Activated CD4-positive, alpha-beta memory T cell treated with anti-CD3 and anti-CD28 coated beads for 36 hours (primary cell): ENCODE measurements around the gene THY1. TPM values are rescaled to one million over a fixed set of nuclear protein-coding genes. Genes with fewer than 3 reads are reported as not detected.

Source experiments
- CTCF ChIA-PET: fragments of 350-600 bp; sonication (Branson Sonifier 250); formaldehyde crosslinking; loops from one replicate; lab custom pipeline; 2021; ENCODE audit warnings: antibody characterized with exemption, inconsistent platforms; lab: Charles Lee
- POLR2A ChIA-PET: fragments of 350-600 bp; sonication (Branson Sonifier 250); formaldehyde crosslinking; loops from one replicate; lab custom pipeline; 2021; ENCODE audit warnings: antibody characterized with exemption; lab: Charles Lee
- DNase-seq: peaks from one replicate; pipeline ENCODE4 v3.0.0-alpha.2; 2020
- H3K27ac Mint-ChIP-seq: one replicate; pipeline ENCODE4 v1.8.0; 2021; ENCODE audit warnings: mixed read lengths
- H3K27me3 Mint-ChIP-seq: one replicate; pipeline ENCODE4 v1.8.0; 2021; ENCODE audit warnings: mixed read lengths
- H3K36me3 Mint-ChIP-seq: one replicate; pipeline ENCODE4 v1.8.0; 2021; ENCODE audit warnings: mixed read lengths
- H3K4me1 Mint-ChIP-seq: one replicate; pipeline ENCODE4 v1.8.0; 2021; ENCODE audit warnings: low read depth, mixed read lengths
- H3K4me3 Mint-ChIP-seq: one replicate; pipeline ENCODE4 v1.8.0; 2021; ENCODE audit warnings: mild to moderate bottlenecking, mixed read lengths
- H3K9me3 Mint-ChIP-seq: one replicate; pipeline ENCODE4 v1.8.0; 2021; ENCODE audit warnings: mixed read lengths
- intact Hi-C: fragments of 100-400 bp; cut with micrococcal nuclease; formaldehyde crosslinking; loops from one replicate; pipeline ENCODE4 v1.15.1; 2023
- total RNA-seq, 2 experiments: library from RNA; stranded (reverse); gene quantifications; one replicate each; pipeline ENCODE4 v1.2.3, GENCODE V29; 2021

The THY1 gene
- total RNA-seq, 2 experiments from 2014 or later: 5.4 to 6.9 TPM

DNA sequence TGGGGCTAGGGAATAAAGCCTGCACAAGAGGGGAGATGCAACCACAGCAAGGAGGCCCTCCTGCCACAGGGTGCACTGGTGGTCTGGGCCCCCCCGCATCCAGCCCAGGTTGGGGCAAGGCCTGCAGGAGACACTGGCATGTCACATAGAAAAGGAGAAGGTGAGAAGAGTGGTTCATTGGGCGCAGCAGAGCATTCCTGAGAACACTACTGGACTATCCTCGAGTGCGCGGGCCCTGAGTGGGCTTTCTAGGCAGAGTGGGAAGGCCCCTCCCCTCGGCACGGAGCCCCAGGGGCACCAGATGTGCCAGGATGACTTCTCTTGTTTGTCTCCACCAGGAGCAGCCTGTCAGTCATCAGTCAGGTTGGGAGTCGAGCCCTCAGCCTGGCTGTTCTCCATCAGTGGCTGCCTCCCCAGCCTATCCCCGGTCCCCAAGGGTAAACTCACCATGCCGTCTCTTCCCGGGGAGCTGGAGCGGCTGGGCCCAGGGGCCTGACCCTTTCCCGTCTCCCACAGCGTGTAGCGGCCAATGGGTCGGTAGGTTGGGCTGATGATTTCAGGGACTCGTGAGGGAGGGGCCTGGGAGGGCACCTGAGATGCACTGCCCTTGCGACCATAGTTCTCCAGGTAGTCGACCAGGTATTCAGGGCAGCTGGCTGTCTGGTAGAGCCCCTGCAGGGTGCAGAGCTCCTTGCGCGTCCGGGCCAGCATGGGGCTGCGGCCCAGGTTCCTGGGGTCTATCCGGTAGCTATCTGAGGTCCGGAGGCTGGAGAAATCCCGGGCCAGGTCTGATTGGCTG, 50.5 kb downstream of the THY1 start:
- intact Hi-C loops: no loop called here
- DNase-seq: no peak
- Mint-ChIP-seq H3K27me3 (peaks cover 9% of the 10 kb centered on the region), H3K9me3 (no peaks in the 10 kb centered on the region), H3K36me3 (no peaks in the 10 kb centered on the region), H3K4me1 (peaks cover 8% of the 10 kb centered on the region), H3K27ac (no peak overlapping the region), H3K4me3 (no peak overlapping the region)
- ChIA-PET POLR2A (no interaction called here), CTCF (interaction anchor here (0.7 to 12.5 kb wide), 6 partner anchors 10 to 167 kb away, joined by 3 to 237 read pairs (median 40); partner anchors contain the start of genes CBL and USP2)

DNA sequence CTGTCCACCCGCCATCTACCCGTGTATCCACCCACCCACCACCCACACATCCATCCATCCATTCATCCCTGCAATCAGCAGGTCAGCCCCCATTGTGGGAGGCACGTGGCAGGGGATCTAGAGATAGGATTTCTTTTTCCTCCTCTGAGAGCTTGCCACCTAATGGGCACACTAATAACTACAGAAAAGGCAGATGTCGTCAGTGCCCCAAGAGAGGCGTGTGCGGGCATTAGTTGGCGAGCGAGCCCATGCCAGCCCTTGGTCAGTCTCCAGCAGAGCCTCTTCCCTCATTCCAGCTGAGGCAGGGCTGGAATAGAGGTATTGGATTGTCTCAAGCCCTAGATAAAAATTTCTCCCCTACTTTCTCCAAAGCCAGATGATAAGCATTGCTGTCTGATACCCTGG, 51.2 kb downstream of the THY1 start:
- Mint-ChIP-seq H3K4me1 (peaks cover 8% of the 10 kb centered on the region), H3K27ac (no peak overlapping the region), H3K4me3 (no peak overlapping the region), H3K27me3 (peaks cover 16% of the 10 kb centered on the region), H3K36me3 (no peaks in the 10 kb centered on the region), H3K9me3 (no peaks in the 10 kb centered on the region)
- POLR2A ChIA-PET: no interaction called here
- no peak for DNase-seq
- intact Hi-C loops: no loop called here
- CTCF ChIA-PET: interaction anchor here (1.4 to 9.3 kb wide), 7 partner anchors 11 to 103 kb away, joined by 4 to 55 read pairs (median 8); partner anchors contain the start of gene USP2

DNA sequence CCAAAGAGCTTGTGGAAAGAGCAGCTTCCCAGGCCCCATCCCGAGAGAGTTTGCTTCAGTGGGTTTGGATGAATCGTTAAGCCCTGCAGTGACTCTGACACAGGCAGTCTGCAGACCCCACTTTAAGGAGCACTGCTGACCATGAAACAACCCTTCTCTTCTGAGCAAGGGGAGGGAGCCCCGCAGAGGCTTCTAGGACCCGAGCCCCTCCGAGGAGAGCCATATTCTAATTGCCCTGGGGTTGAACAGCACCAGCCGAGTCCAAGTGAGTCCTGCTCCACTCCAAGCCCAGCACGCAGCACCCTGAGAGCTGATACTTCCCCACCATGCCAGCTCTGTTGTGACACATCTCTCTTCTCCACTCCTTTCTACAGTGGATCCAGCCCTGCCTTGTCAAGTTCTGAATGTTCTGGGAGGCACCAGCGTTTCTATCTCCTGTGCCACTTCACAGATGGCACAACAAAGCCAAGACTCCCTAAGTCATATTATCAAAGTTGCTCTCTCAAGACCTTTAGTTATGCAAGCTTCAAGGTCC, 51.8 kb downstream of the THY1 start:
- H3K27me3 Mint-ChIP-seq: peaks cover 23% of the 10 kb centered on the region
- no peak for DNase-seq
- H3K4me1 Mint-ChIP-seq: peaks cover 8% of the 10 kb centered on the region
- CTCF ChIA-PET: interaction anchor here (1.4 to 9.3 kb wide), 6 partner anchors 10 to 103 kb away, joined by 4 to 55 read pairs (median 9); partner anchors contain the start of gene USP2
- no peaks in the 10 kb centered on the region for H3K9me3 Mint-ChIP-seq
- no peak overlapping the region for H3K27ac Mint-ChIP-seq
- intact Hi-C loops: no loop called here
- no peaks in the 10 kb centered on the region for H3K36me3 Mint-ChIP-seq
- no peak overlapping the region for H3K4me3 Mint-ChIP-seq
- POLR2A ChIA-PET: no interaction called here

DNA sequence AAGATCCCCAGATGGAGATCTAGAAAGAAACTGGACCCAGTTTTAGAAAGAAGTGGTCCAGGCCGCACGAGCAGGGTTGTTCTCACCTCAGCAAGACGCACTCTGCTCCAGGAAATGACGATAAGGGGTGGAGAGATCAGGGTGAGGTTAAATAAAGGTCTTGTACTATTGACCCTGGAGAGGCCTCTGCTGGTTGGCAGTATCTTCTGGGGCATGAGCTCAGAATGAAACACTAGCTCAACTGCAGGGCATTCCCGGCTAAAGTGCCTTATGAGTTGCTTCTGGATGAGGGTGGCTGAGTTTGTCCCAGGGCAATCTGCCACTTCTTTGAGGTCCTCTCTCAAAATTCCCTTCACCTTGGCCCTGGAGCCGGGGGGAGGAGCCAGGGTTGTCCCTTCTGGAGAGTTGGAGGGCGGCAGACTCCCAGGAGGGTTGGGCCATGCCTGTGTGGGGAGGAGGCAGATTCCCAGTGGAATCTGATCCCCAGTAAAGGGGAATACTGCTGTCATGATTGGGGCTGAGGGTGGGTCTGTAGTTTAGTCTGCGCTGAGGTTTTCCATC, 52.4 kb downstream of the THY1 start:
- ChIA-PET POLR2A (no interaction called here), CTCF (interaction anchor here (1.4 to 9.3 kb wide), 6 partner anchors 9 to 104 kb away, joined by 4 to 55 read pairs (median 9); partner anchors contain the start of gene USP2)
- Mint-ChIP-seq H3K36me3 (no peaks in the 10 kb centered on the region), H3K27me3 (peaks cover 24% of the 10 kb centered on the region), H3K9me3 (no peaks in the 10 kb centered on the region), H3K4me1 (peaks cover 8% of the 10 kb centered on the region), H3K27ac (no peak overlapping the region), H3K4me3 (no peak overlapping the region)
- DNase-seq: peak; percentile 31
- intact Hi-C loops: no loop called here

DNA sequence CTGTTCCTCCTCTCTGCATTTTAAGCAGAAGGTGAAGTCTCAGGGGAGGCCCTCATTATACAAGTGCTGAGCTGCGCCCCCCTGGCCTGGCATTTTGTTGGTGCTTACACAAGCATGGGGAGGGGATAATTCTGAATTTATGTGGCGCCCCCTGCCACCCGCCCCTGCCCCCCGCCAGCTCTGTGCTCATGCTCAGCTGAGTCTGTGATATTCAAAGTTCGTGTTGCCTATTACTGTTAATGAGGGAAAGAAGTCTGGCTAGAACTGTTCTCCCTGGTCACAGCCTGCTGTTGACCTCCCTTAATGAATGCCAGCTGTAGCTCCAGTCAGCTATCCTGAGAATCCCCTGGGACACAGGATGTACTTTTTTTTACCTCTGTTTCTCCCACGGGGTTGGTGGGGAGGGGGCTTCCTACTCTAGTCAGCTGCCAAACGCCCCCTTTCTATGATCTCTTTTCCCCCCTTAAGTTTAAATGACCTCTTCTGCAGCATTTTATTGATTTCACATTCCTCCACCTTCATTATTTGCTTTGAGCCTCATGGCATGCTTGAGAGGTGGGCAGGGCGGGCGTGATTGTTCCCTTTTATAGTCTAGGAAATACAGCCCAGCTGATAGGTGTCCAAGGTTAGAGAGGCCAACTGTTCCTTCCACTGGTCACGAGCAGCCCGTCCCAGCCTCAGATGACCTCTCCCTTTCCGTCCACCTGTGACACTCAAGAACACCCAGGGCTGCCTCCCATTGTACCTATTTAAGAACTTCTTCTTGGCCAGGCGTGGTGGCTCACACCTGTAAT, 53.6 kb downstream of the THY1 start:
- CTCF ChIA-PET: interaction anchor here (1.1 to 9.3 kb wide), 6 partner anchors 8 to 106 kb away, joined by 5 to 55 read pairs (median 8); partner anchors contain the start of gene USP2
- DNase-seq: no peak

DNA sequence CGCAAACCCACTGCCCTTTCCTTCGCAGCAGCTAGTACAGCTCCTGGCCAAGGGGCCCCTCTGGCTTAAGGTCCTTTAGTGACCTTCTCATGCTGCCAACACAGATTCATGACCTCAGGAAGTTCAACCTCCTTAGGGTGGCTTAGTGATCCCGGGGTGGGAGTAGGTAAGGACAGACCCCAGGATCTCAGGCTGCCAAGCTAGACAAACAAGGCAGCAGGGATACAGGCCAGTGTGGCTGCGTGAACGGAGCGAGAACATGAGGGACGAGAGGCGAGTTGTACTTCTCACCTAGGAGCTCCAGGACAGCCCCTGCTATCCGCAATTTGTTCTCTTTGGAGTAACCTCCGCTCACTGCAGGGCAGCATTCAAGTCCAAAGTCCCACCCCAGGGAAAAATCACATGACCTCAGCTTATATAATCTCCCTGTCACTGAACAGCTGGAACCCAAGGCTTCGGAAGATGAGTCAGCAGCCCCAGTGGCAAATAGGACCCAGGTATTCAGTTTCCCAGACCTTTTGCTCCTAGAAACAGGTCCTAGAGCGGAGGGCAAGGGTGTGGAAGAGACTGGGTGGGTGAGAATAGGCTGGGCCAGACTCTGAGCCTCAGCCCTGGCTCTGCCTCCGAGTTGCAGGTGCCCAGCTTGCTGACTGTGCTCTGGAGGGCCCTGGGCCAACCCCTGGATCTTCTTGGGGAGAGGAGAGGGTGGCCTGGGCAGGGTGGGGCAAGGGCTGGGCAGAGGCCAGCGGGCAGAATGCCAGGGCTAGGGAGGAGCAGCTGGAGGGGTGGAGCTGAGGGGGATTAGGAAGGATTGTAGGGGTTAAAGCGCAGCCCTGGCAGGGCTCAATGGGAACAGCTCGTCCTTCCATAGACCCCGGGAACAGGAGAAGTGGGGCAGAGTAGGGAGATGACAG, 54.6 kb downstream of the THY1 start:
- H3K9me3 Mint-ChIP-seq: no peaks in the 10 kb centered on the region
- H3K36me3 Mint-ChIP-seq: no peaks in the 10 kb centered on the region
- no peak overlapping the region for H3K4me3 Mint-ChIP-seq
- peaks cover 7% of the 10 kb centered on the region for H3K4me1 Mint-ChIP-seq
- H3K27me3 Mint-ChIP-seq: peaks cover 38% of the 10 kb centered on the region
- DNase-seq: no peak
- no peak overlapping the region for H3K27ac Mint-ChIP-seq
- intact Hi-C loops: no loop called here
- ChIA-PET POLR2A (interaction anchor here (0.6 kb wide), 1 partner anchor 12 kb away, joined by 3 read pairs; no protein-coding TSS in a partner anchor), CTCF (interaction anchor here (1.0 to 9.3 kb wide), 7 partner anchors 9 to 107 kb away, joined by 3 to 55 read pairs (median 6); partner anchors contain the start of gene USP2)

More for the DNA sequence above, 53.6 kb downstream of the THY1 start:
- Mint-ChIP-seq H3K27ac (no peak overlapping the region), H3K4me1 (peaks cover 13% of the 10 kb centered on the region), H3K9me3 (no peaks in the 10 kb centered on the region), H3K4me3 (no peak overlapping the region), H3K27me3 (peaks cover 37% of the 10 kb centered on the region), H3K36me3 (no peaks in the 10 kb centered on the region)
- intact Hi-C loops: no loop called here
- POLR2A ChIA-PET: no interaction called here

DNA sequence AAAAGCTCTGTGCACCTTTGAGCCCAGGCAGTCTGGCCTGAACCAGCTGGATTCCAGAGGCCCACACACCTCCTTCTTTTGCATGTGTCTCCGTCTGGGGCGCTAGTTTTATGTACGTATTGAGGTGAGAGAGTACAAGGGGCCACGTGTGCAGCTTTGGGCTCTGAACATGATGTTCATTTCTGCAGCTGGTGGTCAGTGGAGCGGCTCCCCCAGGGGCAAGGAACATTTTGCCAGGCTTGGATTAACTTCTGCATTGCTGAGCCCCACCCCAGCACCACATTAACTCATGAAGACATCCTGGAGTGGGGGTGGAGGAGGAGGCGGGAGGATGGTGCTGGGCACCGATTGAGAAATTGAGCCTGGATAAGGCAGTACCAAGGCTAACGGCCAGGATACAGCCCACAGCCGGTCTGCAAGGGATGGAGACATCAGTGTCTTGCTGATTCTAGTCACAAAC, 55.3 kb downstream of the THY1 start:
- DNase-seq: no peak
- H3K4me1 Mint-ChIP-seq: peaks cover 9% of the 10 kb centered on the region
- H3K27me3 Mint-ChIP-seq: peaks cover 41% of the 10 kb centered on the region
- H3K36me3 Mint-ChIP-seq: no peaks in the 10 kb centered on the region
- H3K27ac Mint-ChIP-seq: no peak overlapping the region
- POLR2A ChIA-PET: interaction anchor here (0.6 kb wide), 1 partner anchor 12 kb away, joined by 3 read pairs; no protein-coding TSS in a partner anchor
- CTCF ChIA-PET: interaction anchor here (1.0 to 9.3 kb wide), 6 partner anchors 10 to 107 kb away, joined by 3 to 55 read pairs (median 7); partner anchors contain the start of gene USP2
- H3K9me3 Mint-ChIP-seq: no peaks in the 10 kb centered on the region
- intact Hi-C loops: no loop called here
- no peak overlapping the region for H3K4me3 Mint-ChIP-seq

Other genes with a start within 250 kb of the THY1 start
- gene NHERF4, start 237.7 kb downstream of the THY1 start, total RNA-seq: under 1 TPM in 1 of 2 experiments, not detected in 1; 0.36 TPM
- 10 to 100 TPM; 30.8 to 31.2 TPM for gene CBL, start 216.8 kb downstream of the THY1 start, total RNA-seq
- gene MCAM, start 106.0 kb downstream of the THY1 start, total RNA-seq: 1 to 10 TPM; 6.9 to 8.2 TPM
- gene RNF26, start 88.6 kb downstream of the THY1 start, total RNA-seq: 10 to 100 TPM; 33.7 to 35.2 TPM
- not detected for gene C1QTNF5, start 82.3 kb downstream of the THY1 start, total RNA-seq
- not detected for gene MFRP, start 76.5 kb downstream of the THY1 start, total RNA-seq
- 1 to 10 TPM; 1.4 to 2.2 TPM for gene USP2, start 41.5 kb downstream of the THY1 start, total RNA-seq